GM12878 (cell line): ENCODE data around the gene EEF2KMT. TPM values are rescaled to one million over a fixed set of nuclear protein-coding genes. Genes with fewer than 3 reads are reported as not detected.

Experiments
- ATAC-seq: fragments of 200-7000 bp; cut with Tn5 transposase; 3 replicates; pipeline ENCODE4 v1.9.1; 2020; ENCODE audit warnings: mild to moderate bottlenecking, moderate library complexity
- BruUV-seq: library from RNA; stranded (reverse); fragments of 400-500 nt; replicated peaks from 2 replicates; lab custom pipeline; 2021; lab: Mats Ljungman, UMichigan
- CTCF ChIA-PET: fragments of 300-600 bp; sonication (Branson Sonifier 250); formaldehyde crosslinking; extraction: SDS; loops from one replicate; lab custom pipeline; 2021; ENCODE audit warnings: inconsistent platforms; lab: Yijun Ruan, JAX
- POLR2A ChIA-PET: fragments of 350-600 bp; formaldehyde crosslinking; extraction: SDS; loops from one replicate; lab custom pipeline; 2021; ENCODE audit warnings: inconsistent platforms; lab: Charles Lee
- RAD21 ChIA-PET: fragments of 300-600 bp; sonication (Branson Sonifier 250); formaldehyde crosslinking; loops from one replicate; lab custom pipeline; 2023; ENCODE audit warnings: antibody characterized with exemption; ENCODE audit not compliant: unreplicated experiment; lab: Charles Lee
- SMC1A ChIA-PET: fragments of 300-600 bp; sonication (Branson Sonifier 250); formaldehyde crosslinking; loops from one replicate; lab custom pipeline; 2023; ENCODE audit not compliant: unreplicated experiment, uncharacterized antibody; lab: Charles Lee
- DNase-seq: peaks from one replicate; pipeline ENCODE4 v3.0.0-alpha.2; 2011; ENCODE audit warnings: low read depth, low spot score
- FAIRE-seq: peaks from 3 replicates; lab custom pipeline; 2011; peaks lifted over from hg19 to GRCh38; lab: Jason Lieb, UNC
- H2AFZ ChIP-seq: 2 replicates; pipeline ENCODE4 v1.6.0; 2011; ENCODE audit warnings: low read depth, low read length, control low read depth; ENCODE audit not compliant: control insufficient read depth
- H3K27ac ChIP-seq: 2 replicates; pipeline ENCODE4 v1.5.1; 2011; ENCODE audit warnings: control low read depth; ENCODE audit not compliant: control insufficient read depth, insufficient read depth
- H3K27me3 ChIP-seq, 2 experiments: replicated peaks in 1 of 2; 2 replicates each; pipeline versions ENCODE4 v1.6.0 to v1.6.1; 2011; ENCODE audit warnings: low read length in 1 of 2; ENCODE audit not compliant: control insufficient read depth in 2 of 2, insufficient read depth in 2 of 2
- H3K36me3 ChIP-seq, 2 experiments: 2 replicates each; pipeline ENCODE4 v1.5.1; 2011; ENCODE audit warnings: low read length in 1 of 2; ENCODE audit not compliant: control insufficient read depth in 2 of 2, insufficient read depth in 2 of 2
- H3K4me1 ChIP-seq: 2 replicates; pipeline ENCODE4 v1.6.1; 2011; ENCODE audit warnings: mild to moderate bottlenecking, low read length, moderate library complexity, mixed read lengths; ENCODE audit not compliant: control insufficient read depth, insufficient read depth
- H3K4me2 ChIP-seq: 2 replicates; pipeline ENCODE4 v1.6.0; 2011; ENCODE audit warnings: control low read depth; ENCODE audit not compliant: control insufficient read depth, insufficient read depth
- H3K4me3 ChIP-seq: fragments of 200-600 bp; sonication (generic); 2 replicates; pipeline ENCODE4 v1.5.1; 2016
- H3K79me2 ChIP-seq: 2 replicates; pipeline ENCODE4 v1.6.0; 2011; ENCODE audit warnings: low read length; ENCODE audit not compliant: control insufficient read depth, insufficient read depth
- H3K9ac ChIP-seq: 2 replicates; pipeline ENCODE4 v1.8.0; 2011; ENCODE audit warnings: low read length, control low read depth, mixed read lengths; ENCODE audit not compliant: control insufficient read depth, insufficient read depth
- H3K9me3 ChIP-seq: replicated peaks from 3 replicates; pipeline ENCODE4 v1.5.1; 2011; ENCODE audit warnings: mild to moderate bottlenecking, low read length; ENCODE audit not compliant: control insufficient read depth, insufficient read depth
- H4K20me1 ChIP-seq: 2 replicates; pipeline ENCODE4 v1.6.0; 2011; ENCODE audit not compliant: control insufficient read depth, insufficient read depth
- ATF2 ChIP-seq: IDR thresholded peaks from 2 replicates; pipeline ENCODE4 v1.6.1; 2012; ENCODE audit warnings: low read length, inconsistent platforms
- ATF3 ChIP-seq: IDR thresholded peaks from 2 replicates; pipeline ENCODE4 v1.6.1; 2011; ENCODE audit warnings: low read depth, mild to moderate bottlenecking, low read length, moderate library complexity, borderline replicate concordance; ENCODE audit errors: extremely low read depth
- BRCA1 ChIP-seq: IDR thresholded peaks from 2 replicates; pipeline ENCODE4 v1.6.1; 2011; ENCODE audit warnings: low read depth, low read length, improper control_type of control experiment
- ESRRA ChIP-seq: IDR thresholded peaks from 2 replicates; pipeline ENCODE4 v1.6.1; 2012; ENCODE audit warnings: mild to moderate bottlenecking, low read length, improper control_type of control experiment
- FOXM1 ChIP-seq: IDR thresholded peaks from 2 replicates; pipeline ENCODE4 v1.6.1; 2012; ENCODE audit warnings: low read depth, mild to moderate bottlenecking, inconsistent platforms, low read length, moderate library complexity
- HDAC2 ChIP-seq: fragments of 200-600 bp; sonication (generic); IDR thresholded peaks from 2 replicates; pipeline ENCODE4 v1.6.1; 2017
- IKZF2 ChIP-seq, 2 experiments: fragments of 450-650 bp; IDR thresholded peaks; 2 replicates each; pipeline ENCODE4 v1.6.1; 2017; ENCODE audit warnings: mild to moderate bottlenecking in 2 of 2, moderate library complexity in 2 of 2
- JUNB ChIP-seq: IDR thresholded peaks from 2 replicates; pipeline ENCODE4 v1.6.1; 2016; ENCODE audit warnings: antibody characterized with exemption, mild to moderate bottlenecking
- MYB ChIP-seq: fragments of 150-350 bp; IDR thresholded peaks from 2 replicates; pipeline ENCODE4 v1.6.1; 2014; ENCODE audit warnings: mild to moderate bottlenecking, low read depth, low read length, borderline replicate concordance
- MYC ChIP-seq: IDR thresholded peaks from 2 replicates; pipeline ENCODE4 v1.6.1; 2011; ENCODE audit warnings: mild to moderate bottlenecking, low read length, moderate library complexity, inconsistent platforms; ENCODE audit not compliant: insufficient read depth, insufficient replicate concordance, insufficient read length, severe bottlenecking
- SIX5 ChIP-seq: IDR thresholded peaks from 2 replicates; pipeline ENCODE4 v1.6.1; 2011; ENCODE audit warnings: mild to moderate bottlenecking, low read depth, low read length, moderate library complexity; ENCODE audit not compliant: severe bottlenecking
- SKIL ChIP-seq: fragments of 450-650 bp; IDR thresholded peaks from 2 replicates; pipeline ENCODE4 v1.6.1; 2017; ENCODE audit warnings: mild to moderate bottlenecking, low read depth, inconsistent platforms; ENCODE audit not compliant: poor library complexity, severe bottlenecking
- SRF ChIP-seq, 2 experiments: IDR thresholded peaks; 2 replicates each; pipeline ENCODE4 v1.6.1; 2011; ENCODE audit warnings: low read depth in 2 of 2, low read length in 2 of 2, mild to moderate bottlenecking in 1 of 2, moderate library complexity in 1 of 2
- STAT1 ChIP-seq: fragments of 450-650 bp; conservative IDR thresholded peaks from 2 replicates; pipeline ENCODE4 v1.6.1; 2014; ENCODE audit warnings: antibody characterized with exemption, mild to moderate bottlenecking
- SUPT20H ChIP-seq: IDR thresholded peaks from 2 replicates; pipeline ENCODE4 v1.6.1; 2011; ENCODE audit warnings: low read depth, mild to moderate bottlenecking, low read length, moderate library complexity, borderline replicate concordance; ENCODE audit not compliant: control insufficient read depth
- YBX1 ChIP-seq: fragments of 450-650 bp; IDR thresholded peaks from 2 replicates; pipeline ENCODE4 v1.6.1; 2016; ENCODE audit warnings: antibody characterized with exemption
- ZBTB11 ChIP-seq: fragments of 450-650 bp; formaldehyde crosslinking; IDR thresholded peaks from 2 replicates; pipeline ENCODE4 v1.5.0; 2022; ENCODE audit warnings: mild to moderate bottlenecking, missing genetic modification characterization
- WGBS: methylation state at CpG from one replicate; pipeline ENCODE4 v1.1.6; 2016; ENCODE audit warnings: low lambda C conversion rate; ENCODE audit not compliant: insufficient replicate concordance, insufficient coverage; ENCODE audit errors: missing lambda C conversion rate; 5-methylcytosine and 5-hydroxymethylcytosine counted together
- in situ Hi-C: fragments of 300-500 bp; cut with MboI; formaldehyde crosslinking; loops from 9 replicates; pipeline ENCODE4 v1.14.3; 2018; ENCODE audit warnings: mixed read lengths
- intact Hi-C: fragments of 100-400 bp; cut with micrococcal nuclease; formaldehyde crosslinking; loops from one replicate; pipeline ENCODE4 v1.14.2; 2022; ENCODE audit not compliant: unreplicated experiment
- polyA plus RNA-seq, 11 experiments: library from polyadenylated mRNA; depleted of rRNA in 4 of 11; unstranded in 6 of 11; stranded (reverse) in 5 of 11; fragments of >200 nt; fragmentation: Nextera tagmentation in 4 of 11; fragmentation: Illumina TruSeq in 1 of 11; extraction: Ambion mirVana in 4 of 11; extraction: Trizol in 1 of 11; gene quantifications; 1 replicate in 1 of 11; 2 replicates in 10 of 11; pipeline versions ENCODE4 v1.2.1 to v1.2.3, GENCODE V29; 2011 to 2016; ENCODE audit warnings: inconsistent platforms in 2 of 11, missing spikeins in 2 of 11, low read depth in 1 of 11
- total RNA-seq, 4 experiments: library from RNA; depleted of rRNA in 3 of 4; stranded (reverse); fragments of >200 nt in 3 of 4; fragmentation: Illumina TruSeq in 1 of 4; extraction: Trizol in 1 of 4; gene quantifications; 2 replicates each; pipeline versions ENCODE4 v1.2.1 to v1.2.3, GENCODE V29; 2013 to 2021

Gene EEF2KMT
- total and polyA plus RNA-seq, 10 of the 15 experiments (the other 5 are each of a cell fraction or from before 2014, with no cell fraction given): 3.8 to 28.1 (median 14.3) TPM

- BruUV-seq: no TSS peak
- in situ Hi-C loops: no loop called here
- H4K20me1 ChIP-seq: no peaks in the 10 kb centered on the region
- POLR2A ChIA-PET: no interaction called here
- H3K9me3 ChIP-seq: no peaks in the 10 kb centered on the region
- H3K9ac ChIP-seq: no peak overlapping the region
- H3K27me3 ChIP-seq: no peaks in the 10 kb centered on the region
- H2AFZ ChIP-seq: no peak overlapping the region
- WGBS: 31% methylated on average over 7 of the region's 7 CpGs
- CTCF ChIA-PET: no interaction called here
- intact Hi-C loops: no loop called here
- DNase-seq: no peak
- no peak for ATAC-seq
- no peak overlapping the region for H3K4me3 ChIP-seq
- H3K4me1 ChIP-seq: no peaks in the 10 kb centered on the region
- RAD21 ChIA-PET: no interaction called here
- H3K36me3 ChIP-seq: no peaks in the 10 kb centered on the region
- no peak overlapping the region for H3K4me2 ChIP-seq
- no peak overlapping the region for H3K27ac ChIP-seq
- H3K79me2 ChIP-seq: no peaks in the 10 kb centered on the region
- SMC1A ChIA-PET: no interaction called here
- FAIRE-seq: no peak
- no peak for TF ChIP-seq HDAC2
- no peak for TF ChIP-seq IKZF2 (IDR thresholded peaks at IDR 0.05)
- TF ChIP-seq SRF (IDR thresholded peaks at IDR 0.05; ENCODE audit: low read depth in 2 of 2, low read length in 2 of 2): no peak
- no peak for TF ChIP-seq YBX1
- no peak for TF ChIP-seq BRCA1
- TF ChIP-seq STAT1: no peak
- no peak for TF ChIP-seq ESRRA
- no peak for TF ChIP-seq ZBTB11 (CRISPR knock-in tag)
- no peak for TF ChIP-seq ATF3
- TF ChIP-seq JUNB: no peak
- TF ChIP-seq SKIL: no peak
- no peak for TF ChIP-seq MYB
- TF ChIP-seq SIX5: no peak
- TF ChIP-seq MYC: no peak
- no peak for TF ChIP-seq FOXM1
- no peak for TF ChIP-seq SUPT20H
- no peak for TF ChIP-seq ATF2
These were observed 46.4 kb upstream of the EEF2KMT start for GRCh38 chr16:5143761-5144620.
